H1 (cell line): ENCODE results near the gene RDH11. TPM values are rescaled to one million over a fixed set of nuclear protein-coding genes. Genes with fewer than 3 reads are reported as not detected.

Experiments used
- CTCF ChIA-PET: fragments of 300-600 bp; sonication (Branson Sonifier 250); formaldehyde crosslinking; loops from one replicate; lab custom pipeline; 2021; ENCODE audit not compliant: partially characterized antibody; lab: Charles Lee
- POLR2A ChIA-PET: fragments of 300-600 bp; sonication (Branson Sonifier 250); formaldehyde crosslinking; loops from one replicate; lab custom pipeline; 2021; ENCODE audit warnings: inconsistent platforms; ENCODE audit not compliant: partially characterized antibody; lab: Charles Lee
- DNase-seq, 2 experiments: peaks; one replicate each; pipeline versions ENCODE4 v3.0.0 to v3.0.0-alpha.2; 2010 to 2022; ENCODE audit warnings: low spot score in 2 of 2, low read depth in 1 of 2, mixed read lengths in 1 of 2
- FAIRE-seq: peaks from 2 replicates; lab custom pipeline; 2011; peaks lifted over from hg19 to GRCh38; lab: Jason Lieb, UNC
- H2AFZ ChIP-seq: 2 replicates; pipeline ENCODE4 v1.8.1; 2012; ENCODE audit warnings: low read length, inconsistent platforms
- H2AK5ac ChIP-seq: 2 replicates; pipeline ENCODE4 v1.6.1; 2013; ENCODE audit warnings: low read depth, low read length
- H2BK120ac ChIP-seq: replicated peaks from 2 replicates; pipeline ENCODE3; 2013; ENCODE audit warnings: low read depth, low read length, inconsistent platforms
- H2BK12ac ChIP-seq: 2 replicates; pipeline ENCODE4 v1.6.1; 2013; ENCODE audit warnings: low read depth, low read length
- H2BK15ac ChIP-seq: 2 replicates; pipeline ENCODE4 v1.6.1; 2013; ENCODE audit warnings: low read length
- H2BK20ac ChIP-seq: 2 replicates; pipeline ENCODE4 v1.6.1; 2013; ENCODE audit warnings: low read length
- H2BK5ac ChIP-seq: 2 replicates; pipeline ENCODE4 v1.6.1; 2013; ENCODE audit warnings: low read depth, low read length
- H3K14ac ChIP-seq: 2 replicates; pipeline ENCODE4 v1.6.1; 2013; ENCODE audit warnings: inconsistent platforms; ENCODE audit not compliant: insufficient read length
- H3K18ac ChIP-seq: 2 replicates; pipeline ENCODE4 v1.6.1; 2013; ENCODE audit warnings: low read length; ENCODE audit errors: extremely low read depth
- H3K23ac ChIP-seq: 2 replicates; pipeline ENCODE4 v1.6.1; 2013; ENCODE audit warnings: inconsistent platforms; ENCODE audit not compliant: insufficient read length
- H3K23me2 ChIP-seq: 2 replicates; pipeline ENCODE4 v1.6.1; 2013; ENCODE audit warnings: low read depth, low read length
- H3K27ac ChIP-seq: 2 replicates; pipeline ENCODE4 v1.6.1; 2011; ENCODE audit warnings: low read depth, low read length, inconsistent platforms
- H3K27me3 ChIP-seq, 4 experiments: replicated peaks in 1 of 4; 1 replicate in 1 of 4; 2 replicates in 3 of 4; pipeline versions ENCODE4 v1.6.1 to v1.8.1; 2011 to 2013; ENCODE audit warnings: low read length in 3 of 4, mild to moderate bottlenecking in 3 of 4, inconsistent platforms in 2 of 4, mixed read lengths in 2 of 4, moderate library complexity in 1 of 4; ENCODE audit not compliant: control insufficient read depth in 3 of 4, insufficient read depth in 3 of 4; ENCODE audit errors: extremely low read depth in 1 of 4
- H3K36me3 ChIP-seq, 4 experiments: 2 replicates each; pipeline versions ENCODE4 v1.6.1 to v1.8.1; 2011 to 2013; ENCODE audit warnings: mild to moderate bottlenecking in 4 of 4, low read length in 3 of 4, moderate library complexity in 2 of 4, control low read depth in 1 of 4, inconsistent platforms in 1 of 4; ENCODE audit not compliant: insufficient read depth in 4 of 4, control insufficient read depth in 2 of 4
- H3K4ac ChIP-seq: replicated peaks from 2 replicates; pipeline ENCODE3; 2013; ENCODE audit warnings: low read length, low read depth, mixed read lengths, inconsistent platforms; ENCODE audit not compliant: insufficient read length
- H3K4me1 ChIP-seq, 4 experiments: replicated peaks in 1 of 4; 1 replicate in 1 of 4; 2 replicates in 3 of 4; pipeline versions ENCODE4 v1.6.1 to v1.8.1; 2011 to 2013; ENCODE audit warnings: low read length in 3 of 4, inconsistent platforms in 2 of 4, mixed read lengths in 1 of 4; ENCODE audit not compliant: insufficient read depth in 4 of 4, control insufficient read depth in 3 of 4
- H3K4me2 ChIP-seq, 2 experiments: 2 replicates each; pipeline versions ENCODE4 v1.6.1 to v1.8.1; 2011 to 2013; ENCODE audit warnings: low read depth in 2 of 2, low read length in 2 of 2, control low read depth in 1 of 2, inconsistent platforms in 1 of 2, mild to moderate bottlenecking in 1 of 2; ENCODE audit not compliant: insufficient read depth in 1 of 2
- H3K4me3 ChIP-seq, 4 experiments: fragments of 200-600, 300-600 bp in 1 of 4; sonication (generic), shearing (Covaris generic), sonication (Bioruptor Twin) in 1 of 4; 2 replicates each; pipeline versions ENCODE4 v1.5.1 to v1.8.1; 2011 to 2016; ENCODE audit warnings: low read length in 4 of 4, low read depth in 3 of 4, control low read depth in 2 of 4, inconsistent platforms in 2 of 4, mild to moderate bottlenecking in 2 of 4, mixed read lengths in 1 of 4, moderate library complexity in 1 of 4; ENCODE audit not compliant: insufficient read depth in 2 of 4; ENCODE audit errors: extremely low read depth in 1 of 4
- H3K56ac ChIP-seq: replicated peaks from 2 replicates; pipeline ENCODE3; 2013; ENCODE audit warnings: low read depth, mild to moderate bottlenecking, mixed read lengths, low read length, inconsistent platforms; ENCODE audit not compliant: insufficient read length
- H3K79me1 ChIP-seq: 2 replicates; pipeline ENCODE4 v1.6.1; 2013; ENCODE audit warnings: low read depth, low read length, control low read depth
- H3K79me2 ChIP-seq, 2 experiments: 2 replicates each; pipeline versions ENCODE4 v1.6.1 to v1.8.1; 2012 to 2013; ENCODE audit warnings: low read length in 2 of 2, mild to moderate bottlenecking in 2 of 2, inconsistent platforms in 1 of 2; ENCODE audit not compliant: insufficient read depth in 2 of 2, control insufficient read depth in 1 of 2
- H3K9ac ChIP-seq, 4 experiments: replicated peaks in 1 of 4; 1 replicate in 1 of 4; 2 replicates in 3 of 4; pipeline versions ENCODE4 v1.6.1 to v1.8.1; 2011 to 2013; ENCODE audit warnings: low read depth in 3 of 4, low read length in 3 of 4, control low read depth in 2 of 4, mild to moderate bottlenecking in 2 of 4, moderate library complexity in 2 of 4, inconsistent platforms in 1 of 4; ENCODE audit errors: extremely low read depth in 1 of 4
- H3K9me3 ChIP-seq, 2 experiments: 2 replicates each; pipeline versions ENCODE4 v1.6.1 to v1.8.1; 2012 to 2013; ENCODE audit warnings: mild to moderate bottlenecking in 2 of 2, moderate library complexity in 2 of 2, control low read depth in 1 of 2, inconsistent platforms in 1 of 2, low read depth in 1 of 2, low read length in 1 of 2, mixed read lengths in 1 of 2; ENCODE audit not compliant: insufficient read depth in 2 of 2
- H4K20me1 ChIP-seq, 2 experiments: replicated peaks in 1 of 2; 2 replicates each; pipeline versions ENCODE3 to v1.8.1; 2011 to 2013; ENCODE audit warnings: inconsistent platforms in 2 of 2, low read length in 2 of 2, mild to moderate bottlenecking in 1 of 2; ENCODE audit not compliant: insufficient read depth in 2 of 2, control insufficient read depth in 1 of 2
- H4K5ac ChIP-seq: 2 replicates; pipeline ENCODE4 v1.6.1; 2013; ENCODE audit warnings: low read length, low read depth, mixed read lengths, inconsistent platforms; ENCODE audit not compliant: insufficient read length
- H4K8ac ChIP-seq: 2 replicates; pipeline ENCODE4 v1.8.0; 2013; ENCODE audit warnings: mild to moderate bottlenecking, moderate library complexity, low read length, inconsistent platforms; ENCODE audit not compliant: insufficient read depth; ENCODE audit errors: extremely low read depth
- H4K91ac ChIP-seq: replicated peaks from 2 replicates; pipeline ENCODE3; 2013; ENCODE audit warnings: low read length, mixed read lengths, inconsistent platforms; ENCODE audit not compliant: insufficient read length
- EGR1 ChIP-seq: IDR thresholded peaks from 2 replicates; pipeline ENCODE4 v1.6.1; 2011; ENCODE audit warnings: low read depth, low read length, borderline replicate concordance
- NRF1 ChIP-seq: IDR thresholded peaks from 2 replicates; pipeline ENCODE4 v1.6.1; 2011; ENCODE audit warnings: mild to moderate bottlenecking, low read depth, low read length, improper control_type of control experiment
- POLR2A ChIP-seq, 2 experiments: IDR thresholded peaks; 1 replicate in 1 of 2; 2 replicates in 1 of 2; pipeline ENCODE4 v1.6.1; 2011; ENCODE audit warnings: low read depth in 2 of 2, low read length in 2 of 2, mild to moderate bottlenecking in 2 of 2; ENCODE audit errors: control extremely low read depth in 1 of 2
- SP2 ChIP-seq: IDR thresholded peaks from 2 replicates; pipeline ENCODE4 v1.6.1; 2012; ENCODE audit warnings: mild to moderate bottlenecking, low read length, inconsistent platforms
- WGBS, 2 experiments: shearing (Covaris generic) in 1 of 2; methylation state at CpG; one replicate each; pipeline versions ENCODE4 v1.1.6 to v1.1.7; 2013 to 2015; ENCODE audit warnings: low lambda C conversion rate in 2 of 2, mixed read lengths in 2 of 2, inconsistent platforms in 1 of 2, low coverage in 1 of 2, missing lambda C conversion rate in 1 of 2; ENCODE audit not compliant: insufficient replicate concordance in 2 of 2, insufficient coverage in 1 of 2, insufficient read length in 1 of 2; ENCODE audit errors: extremely low coverage in 1 of 2, missing lambda C conversion rate in 1 of 2; 5-methylcytosine and 5-hydroxymethylcytosine counted together
- polyA plus RNA-seq, 7 experiments: library from polyadenylated mRNA; depleted of rRNA in 3 of 7; stranded (reverse) in 5 of 7; unstranded in 2 of 7; fragments of >200 nt in 5 of 7; fragments of 200-250 nt in 2 of 7; gene quantifications; 1 replicate in 5 of 7; 2 replicates in 1 of 7; 4 replicates in 1 of 7; pipeline versions ENCODE4 v1.2.1 to v1.2.3, GENCODE V29; 2011 to 2013; ENCODE audit warnings: missing spikeins in 2 of 7, mixed read lengths in 2 of 7
- total RNA-seq: library from RNA; stranded (reverse); fragmentation: NEBNext Ultra II Directional; extraction: Animal tissue kit (Norgen Biotek cat#: 25700); gene quantifications from 2 replicates; pipeline ENCODE4 v1.2.1, GENCODE V29; 2021

The RDH11 gene
- total and polyA plus RNA-seq, 2 of the 8 experiments (the other 6 are each of a cell fraction or from before 2014, with no cell fraction given): 104 to 117 TPM

DNA sequence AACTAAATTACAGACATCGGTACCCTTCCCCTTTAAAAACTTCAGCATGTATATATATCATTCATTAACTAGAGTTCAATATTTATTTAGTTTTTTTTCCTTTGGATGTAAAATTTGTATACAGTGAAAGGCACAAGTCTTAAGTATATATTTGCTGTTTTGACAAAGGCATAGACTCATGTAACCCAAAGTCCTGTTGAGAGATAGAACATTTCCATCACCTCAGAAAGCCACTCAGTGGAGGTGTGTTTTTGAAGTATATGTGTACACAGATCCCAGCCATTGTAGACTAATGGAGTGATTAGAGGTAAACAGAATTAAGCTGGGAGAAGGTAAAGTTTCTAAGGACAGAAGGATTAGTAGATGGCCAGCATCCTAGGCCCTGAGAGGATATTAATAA, 21.5 kb upstream of the RDH11 start:
- Histone ChIP-seq H3K9ac (no peak overlapping the region), H2AFZ (no peak overlapping the region), H3K23ac (no peak overlapping the region), H3K27me3 (no peaks in the 10 kb centered on the region), H4K5ac (no peak overlapping the region), H2BK5ac (no peak overlapping the region), H3K9me3 (no peaks in the 10 kb centered on the region), H3K56ac (no peak overlapping the region), H3K36me3 (no peaks in the 10 kb centered on the region), H2AK5ac (no peak overlapping the region), H3K4me3 (no peak overlapping the region), H2BK12ac (no peak overlapping the region), H3K79me1 (no peaks in the 10 kb centered on the region), H3K18ac (no peak overlapping the region), H3K4me1 (no peaks in the 10 kb centered on the region), H4K8ac (no peak overlapping the region), H3K23me2 (no peaks in the 10 kb centered on the region), H2BK120ac (no peak overlapping the region), H2BK20ac (no peak overlapping the region), H4K20me1 (no peaks in the 10 kb centered on the region), H3K4ac (no peak overlapping the region), H3K79me2 (no peaks in the 10 kb centered on the region), H3K4me2 (no peak overlapping the region), H2BK15ac (no peak overlapping the region), H3K27ac (no peak overlapping the region), H4K91ac (no peak overlapping the region), H3K14ac (no peak overlapping the region)
- 95 to 100% methylated on average over 1 of the region's 1 CpG for WGBS, 2 experiments
- CTCF ChIA-PET: interaction anchor here (2.0 kb wide), 1 partner anchor 11 kb away, joined by 5 read pairs; no protein-coding TSS in a partner anchor
- no peak for TF ChIP-seq POLR2A (IDR thresholded peaks at IDR 0.05; ENCODE audit: control extremely low read depth in 1 of 2, low read depth in 2 of 2, low read length in 2 of 2)
- no peak for TF ChIP-seq SP2
- TF ChIP-seq NRF1: no peak
- no peak for TF ChIP-seq EGR1
- no peak for DNase-seq
- no peak for FAIRE-seq
- POLR2A ChIA-PET: no interaction called here
